Endothelial cell of umbilical vein (primary cell): ENCODE results near the gene KIF15. TPM values are rescaled to one million over a fixed set of nuclear protein-coding genes. Genes with fewer than 3 reads are reported as not detected.

Experiments used
- BruUV-seq: library from RNA; stranded (reverse); fragments of 400-500 nt; replicated peaks from 2 replicates; lab custom pipeline; 2021; lab: Mats Ljungman, UMichigan
- CTCF ChIA-PET: fragments of 300-600, 350-600 bp; sonication (Branson Sonifier 250); formaldehyde crosslinking; loops from one replicate; lab custom pipeline; 2021; ENCODE audit warnings: antibody characterized with exemption, inconsistent platforms; lab: Charles Lee
- POLR2A ChIA-PET: fragments of 300-600, 350-600 bp; sonication (Branson Sonifier 250); formaldehyde crosslinking; loops from one replicate; lab custom pipeline; 2021; ENCODE audit warnings: antibody characterized with exemption, inconsistent platforms; lab: Charles Lee
- DNase-seq: peaks from one replicate; pipeline ENCODE4 v3.0.0-alpha.2; 2011; ENCODE audit warnings: low read depth, low spot score
- FAIRE-seq: peaks from 2 replicates; lab custom pipeline; 2011; peaks lifted over from hg19 to GRCh38; lab: Jason Lieb, UNC
- H2AFZ ChIP-seq: 2 replicates; pipeline ENCODE4 v1.6.0; 2012; ENCODE audit warnings: low read depth, low read length, control low read depth, inconsistent platforms
- H3K27ac ChIP-seq: 2 replicates; pipeline ENCODE4 v1.5.1; 2011; ENCODE audit warnings: low read depth, mild to moderate bottlenecking, control low read depth, low read length, moderate library complexity; ENCODE audit not compliant: insufficient read depth
- H3K27me3 ChIP-seq, 2 experiments: 2 replicates each; pipeline versions ENCODE4 v1.6.0 to v1.6.1; 2011; ENCODE audit warnings: low read length in 2 of 2, mixed read lengths in 1 of 2; ENCODE audit not compliant: control insufficient read depth in 2 of 2, insufficient read depth in 2 of 2
- H3K36me3 ChIP-seq, 2 experiments: 2 replicates in 1 of 2; 3 replicates in 1 of 2; pipeline ENCODE4 v1.5.1; 2011; ENCODE audit warnings: low read length in 2 of 2, mild to moderate bottlenecking in 1 of 2, moderate library complexity in 1 of 2; ENCODE audit not compliant: control insufficient read depth in 2 of 2, insufficient read depth in 2 of 2; ENCODE audit errors: extremely low read depth in 1 of 2
- H3K4me1 ChIP-seq: 3 replicates; pipeline ENCODE4 v1.5.1; 2011; ENCODE audit warnings: mild to moderate bottlenecking, low read length; ENCODE audit not compliant: control insufficient read depth, insufficient read depth; ENCODE audit errors: extremely low read depth
- H3K4me2 ChIP-seq: 2 replicates; pipeline ENCODE4 v1.6.1; 2011; ENCODE audit warnings: low read length, control low read depth, mixed read lengths; ENCODE audit not compliant: insufficient read depth
- H3K4me3 ChIP-seq, 3 experiments: fragments of 200-600 bp in 1 of 3; sonication (generic), shearing (Covaris generic) in 1 of 3; replicated peaks in 1 of 3; 2 replicates each; pipeline ENCODE4 v1.5.1; 2011 to 2016; ENCODE audit warnings: control low read depth in 3 of 3, low read length in 3 of 3, mild to moderate bottlenecking in 2 of 3, inconsistent platforms in 1 of 3, low read depth in 1 of 3, moderate library complexity in 1 of 3; ENCODE audit not compliant: insufficient read depth in 1 of 3
- H3K79me2 ChIP-seq: 2 replicates; pipeline ENCODE4 v1.6.0; 2012; ENCODE audit warnings: low read length, inconsistent platforms; ENCODE audit not compliant: control insufficient read depth, insufficient read depth
- H3K9ac ChIP-seq: replicated peaks from 2 replicates; pipeline ENCODE3; 2011; ENCODE audit warnings: low read length, control low read depth; ENCODE audit not compliant: insufficient read depth; ENCODE audit errors: extremely low read depth
- H3K9me1 ChIP-seq: replicated peaks from 3 replicates; pipeline ENCODE4 v1.6.0; 2011; ENCODE audit warnings: mild to moderate bottlenecking, low read length; ENCODE audit not compliant: control insufficient read depth, insufficient read depth; ENCODE audit errors: extremely low read depth
- H3K9me3 ChIP-seq: replicated peaks from 2 replicates; pipeline ENCODE4 v1.5.1; 2012; ENCODE audit warnings: low read length, inconsistent platforms; ENCODE audit not compliant: control insufficient read depth, insufficient read depth
- H4K20me1 ChIP-seq: replicated peaks from 2 replicates; pipeline ENCODE3; 2011; ENCODE audit warnings: mild to moderate bottlenecking, low read length; ENCODE audit not compliant: control insufficient read depth, insufficient read depth; ENCODE audit errors: extremely low read depth
- EZH2 ChIP-seq: IDR thresholded peaks from 2 replicates; pipeline ENCODE4 v1.6.1; 2012; ENCODE audit warnings: borderline replicate concordance, low read depth, mild to moderate bottlenecking, moderate library complexity, low read length, inconsistent platforms; ENCODE audit not compliant: severe bottlenecking
- FOS ChIP-seq: IDR thresholded peaks from 2 replicates; pipeline ENCODE4 v1.6.1; 2011; ENCODE audit warnings: mild to moderate bottlenecking, low read length, moderate library complexity, borderline replicate concordance; ENCODE audit not compliant: insufficient read depth
- GATA2 ChIP-seq: IDR thresholded peaks from 2 replicates; pipeline ENCODE4 v1.7.0; 2011; ENCODE audit warnings: low read depth, mild to moderate bottlenecking, moderate library complexity, mixed read lengths, low read length; ENCODE audit not compliant: insufficient read length, insufficient read depth
- JUN ChIP-seq: IDR thresholded peaks from 2 replicates; pipeline ENCODE4 v1.6.1; 2011; ENCODE audit warnings: borderline replicate concordance, low read depth; ENCODE audit not compliant: insufficient read length, insufficient read depth
- MYC ChIP-seq: IDR thresholded peaks from one replicate; pipeline ENCODE4 v1.6.1; 2011; ENCODE audit warnings: mild to moderate bottlenecking, low read depth, low read length
- POLR2A ChIP-seq: IDR thresholded peaks from 2 replicates; pipeline ENCODE4 v1.6.1; 2012; ENCODE audit warnings: low read depth, mild to moderate bottlenecking, control low read depth, low read length
- POLR2AphosphoS5 ChIP-seq: IDR thresholded peaks from 2 replicates; pipeline ENCODE4 v1.6.1; 2012; ENCODE audit warnings: low read depth, mild to moderate bottlenecking, control low read depth, low read length, moderate library complexity; ENCODE audit not compliant: insufficient read depth
- dilution Hi-C: fragments of 300-500 bp; cut with MboI; formaldehyde crosslinking; loops from one replicate; pipeline ENCODE4 v1.15.0; 2019; ENCODE audit warnings: low sequenced_read_pairs; ENCODE audit not compliant: extremely low pct_ligation_motif_present
- intact Hi-C: fragments of 100-400 bp; cut with micrococcal nuclease; formaldehyde crosslinking; loops from one replicate; pipeline ENCODE4 v1.10.0; 2022
- polyA plus RNA-seq, 4 experiments: library from polyadenylated mRNA; depleted of rRNA in 3 of 4; stranded (reverse) in 3 of 4; unstranded in 1 of 4; fragments of >200 nt; gene quantifications; 2 replicates each; pipeline versions ENCODE4 v1.2.1 to v1.2.3, GENCODE V29; 2011 to 2012; ENCODE audit warnings: missing spikeins in 1 of 4
- total RNA-seq: library from RNA; stranded (reverse); gene quantifications from 2 replicates; pipeline ENCODE4 v1.2.3, GENCODE V29; 2021
- TF ChIP-seq, protein P1 (sequence below), 2 donors: IDR thresholded peaks; 1 replicate in 1 of 2; 2 replicates in 1 of 2; pipeline ENCODE4 v1.5.1; 2011; ENCODE audit warnings: low read length in 2 of 2, mild to moderate bottlenecking in 2 of 2, moderate library complexity in 2 of 2, control low read depth in 1 of 2, inconsistent platforms in 1 of 2, low read depth in 1 of 2; ENCODE audit not compliant: insufficient read depth in 1 of 2; ENCODE audit errors: extremely low read depth in 1 of 2
- TF ChIP-seq, protein P2 (sequence below): IDR thresholded peaks from 2 replicates; pipeline ENCODE4 v1.6.1; 2011; ENCODE audit not compliant: insufficient read depth, insufficient read length

Gene KIF15
- total and polyA plus RNA-seq, 2 donors (not counting 3 experiments of a cell fraction or from before 2014, with no cell fraction given): 2.2 to 21.6 TPM

DNA sequence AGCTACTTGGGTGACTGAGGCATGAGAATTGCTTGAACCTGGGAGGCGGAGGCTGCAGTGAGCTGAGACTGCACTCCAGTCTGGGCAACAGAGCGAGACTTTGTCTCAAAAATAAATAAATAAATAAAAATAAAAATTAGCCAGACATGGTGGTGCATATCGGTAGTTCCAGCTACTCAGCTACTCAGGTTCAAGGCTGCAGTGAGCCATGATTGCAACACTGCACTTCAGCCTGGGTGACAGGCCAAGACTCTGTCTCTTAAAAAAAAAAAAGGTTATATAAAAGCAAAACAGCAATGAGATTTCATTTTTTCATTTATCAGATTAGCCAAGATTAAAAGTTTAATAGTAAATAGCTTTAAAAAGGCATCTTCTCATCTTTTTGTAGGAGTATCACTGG, 115.7 kb downstream of the KIF15 start:
- dilution Hi-C loops (no loop called here), intact Hi-C loops (no loop called here)
- H3K4me3 ChIP-seq: no peak overlapping the region
- no TSS peak for BruUV-seq
- FAIRE-seq (no peak), DNase-seq (no peak)
- CTCF ChIA-PET: no interaction called here
- no peaks in the 10 kb centered on the region for H3K36me3 ChIP-seq
- TF ChIP-seq POLR2AphosphoS5 (no peak), POLR2A (no peak), GATA2 (no peak), FOS (no peak), JUN (no peak), EZH2 (no peak), MYC (no peak)
- TF ChIP-seq, protein P1, sequence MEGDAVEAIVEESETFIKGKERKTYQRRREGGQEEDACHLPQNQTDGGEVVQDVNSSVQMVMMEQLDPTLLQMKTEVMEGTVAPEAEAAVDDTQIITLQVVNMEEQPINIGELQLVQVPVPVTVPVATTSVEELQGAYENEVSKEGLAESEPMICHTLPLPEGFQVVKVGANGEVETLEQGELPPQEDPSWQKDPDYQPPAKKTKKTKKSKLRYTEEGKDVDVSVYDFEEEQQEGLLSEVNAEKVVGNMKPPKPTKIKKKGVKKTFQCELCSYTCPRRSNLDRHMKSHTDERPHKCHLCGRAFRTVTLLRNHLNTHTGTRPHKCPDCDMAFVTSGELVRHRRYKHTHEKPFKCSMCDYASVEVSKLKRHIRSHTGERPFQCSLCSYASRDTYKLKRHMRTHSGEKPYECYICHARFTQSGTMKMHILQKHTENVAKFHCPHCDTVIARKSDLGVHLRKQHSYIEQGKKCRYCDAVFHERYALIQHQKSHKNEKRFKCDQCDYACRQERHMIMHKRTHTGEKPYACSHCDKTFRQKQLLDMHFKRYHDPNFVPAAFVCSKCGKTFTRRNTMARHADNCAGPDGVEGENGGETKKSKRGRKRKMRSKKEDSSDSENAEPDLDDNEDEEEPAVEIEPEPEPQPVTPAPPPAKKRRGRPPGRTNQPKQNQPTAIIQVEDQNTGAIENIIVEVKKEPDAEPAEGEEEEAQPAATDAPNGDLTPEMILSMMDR (IDR thresholded peaks at IDR 0.05; ENCODE audit: extremely low read depth in 1 of 2, insufficient read depth in 1 of 2, low read depth in 1 of 2, low read length in 2 of 2): no peak
- TF ChIP-seq, protein P2, sequence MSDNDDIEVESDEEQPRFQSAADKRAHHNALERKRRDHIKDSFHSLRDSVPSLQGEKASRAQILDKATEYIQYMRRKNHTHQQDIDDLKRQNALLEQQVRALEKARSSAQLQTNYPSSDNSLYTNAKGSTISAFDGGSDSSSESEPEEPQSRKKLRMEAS: no peak
- H3K9me1 ChIP-seq: no peaks in the 10 kb centered on the region
- H3K27me3 ChIP-seq: no peaks in the 10 kb centered on the region
- no peak overlapping the region for H2AFZ ChIP-seq
- no peaks in the 10 kb centered on the region for H3K9me3 ChIP-seq
- no peaks in the 10 kb centered on the region for H3K4me1 ChIP-seq
- no peaks in the 10 kb centered on the region for H3K79me2 ChIP-seq
- H3K4me2 ChIP-seq: no peak overlapping the region
- POLR2A ChIA-PET: no interaction called here
- H3K9ac ChIP-seq: no peak overlapping the region
- no peak overlapping the region for H3K27ac ChIP-seq
- H4K20me1 ChIP-seq: no peaks in the 10 kb centered on the region
